Measurements from ENCODE around the gene CBX5. TPM values are rescaled to one million over a fixed set of nuclear protein-coding genes. Genes with fewer than 3 reads are reported as not detected.

Gene CBX5
- total and polyA plus RNA-seq, 9 of the 15 experiments (the other 6 are each of a cell fraction or from before 2014, with no cell fraction given), result 32.6 to 102 (median 59.2) TPM

DNA sequence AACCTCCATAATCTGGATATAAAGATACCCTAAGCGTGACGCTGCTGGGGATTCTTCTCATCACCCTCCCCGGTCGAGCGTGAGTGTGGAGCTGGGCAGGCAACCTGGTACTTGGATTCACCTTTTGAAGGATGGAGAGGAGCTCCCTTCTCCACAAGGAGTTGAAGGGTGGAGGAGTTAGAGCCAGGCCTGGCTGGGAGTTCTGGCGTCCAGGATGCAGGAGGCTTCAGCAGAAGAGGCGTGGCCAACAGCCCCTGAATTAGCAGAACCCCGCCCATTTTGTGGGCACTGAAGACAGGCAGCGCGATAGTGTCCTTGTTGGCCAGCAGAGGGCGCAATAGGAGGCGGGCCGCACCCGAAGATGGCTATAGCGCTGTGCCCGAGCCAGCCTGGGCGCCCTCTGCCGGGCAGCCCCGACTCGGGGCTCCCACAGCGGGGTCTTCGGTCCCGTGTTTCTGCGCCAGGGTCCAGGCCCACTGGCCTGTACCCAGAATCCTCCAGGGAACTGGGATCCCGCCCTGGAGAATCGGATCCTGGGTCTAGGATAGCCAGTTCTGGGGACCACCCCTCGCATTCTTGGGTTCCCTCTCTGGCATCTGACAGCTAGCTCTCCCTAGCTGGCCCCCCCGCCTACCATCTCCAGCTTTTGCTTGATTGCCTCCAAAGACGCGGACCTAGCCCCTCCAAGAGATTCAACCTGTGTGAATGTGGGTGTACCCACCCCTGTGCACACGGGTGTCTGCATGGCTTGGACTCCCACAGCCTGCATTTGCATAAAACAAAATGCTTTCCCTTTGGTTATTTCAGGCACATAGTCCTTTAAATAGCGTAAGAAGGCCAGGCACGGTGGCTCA, 65.1 kb downstream of the CBX5 start (continued):
- TF ChIP-seq, protein P1, sequence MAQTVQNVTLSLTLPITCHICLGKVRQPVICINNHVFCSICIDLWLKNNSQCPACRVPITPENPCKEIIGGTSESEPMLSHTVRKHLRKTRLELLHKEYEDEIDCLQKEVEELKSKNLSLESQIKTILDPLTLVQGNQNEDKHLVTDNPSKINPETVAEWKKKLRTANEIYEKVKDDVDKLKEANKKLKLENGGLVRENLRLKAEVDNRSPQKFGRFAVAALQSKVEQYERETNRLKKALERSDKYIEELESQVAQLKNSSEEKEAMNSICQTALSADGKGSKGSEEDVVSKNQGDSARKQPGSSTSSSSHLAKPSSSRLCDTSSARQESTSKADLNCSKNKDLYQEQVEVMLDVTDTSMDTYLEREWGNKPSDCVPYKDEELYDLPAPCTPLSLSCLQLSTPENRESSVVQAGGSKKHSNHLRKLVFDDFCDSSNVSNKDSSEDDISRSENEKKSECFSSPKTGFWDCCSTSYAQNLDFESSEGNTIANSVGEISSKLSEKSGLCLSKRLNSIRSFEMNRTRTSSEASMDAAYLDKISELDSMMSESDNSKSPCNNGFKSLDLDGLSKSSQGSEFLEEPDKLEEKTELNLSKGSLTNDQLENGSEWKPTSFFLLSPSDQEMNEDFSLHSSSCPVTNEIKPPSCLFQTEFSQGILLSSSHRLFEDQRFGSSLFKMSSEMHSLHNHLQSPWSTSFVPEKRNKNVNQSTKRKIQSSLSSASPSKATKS (CRISPR knock-in tag; IDR thresholded peaks at IDR 0.05), result no peak
- TF ChIP-seq, protein P2, sequence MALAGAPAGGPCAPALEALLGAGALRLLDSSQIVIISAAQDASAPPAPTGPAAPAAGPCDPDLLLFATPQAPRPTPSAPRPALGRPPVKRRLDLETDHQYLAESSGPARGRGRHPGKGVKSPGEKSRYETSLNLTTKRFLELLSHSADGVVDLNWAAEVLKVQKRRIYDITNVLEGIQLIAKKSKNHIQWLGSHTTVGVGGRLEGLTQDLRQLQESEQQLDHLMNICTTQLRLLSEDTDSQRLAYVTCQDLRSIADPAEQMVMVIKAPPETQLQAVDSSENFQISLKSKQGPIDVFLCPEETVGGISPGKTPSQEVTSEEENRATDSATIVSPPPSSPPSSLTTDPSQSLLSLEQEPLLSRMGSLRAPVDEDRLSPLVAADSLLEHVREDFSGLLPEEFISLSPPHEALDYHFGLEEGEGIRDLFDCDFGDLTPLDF (CRISPR knock-in tag; IDR thresholded peaks at IDR 0.05), result peak; percentile 73
- no peak for TF ChIP-seq GTF2A2 (tag; IDR thresholded peaks at IDR 0.05)
- no peak for TF ChIP-seq HNRNPLL (IDR thresholded peaks at IDR 0.05; ENCODE audit: low read depth, low read length, poor library complexity, severe bottlenecking)
- no peak for TF ChIP-seq ZNF75A (CRISPR knock-in tag; IDR thresholded peaks at IDR 0.05)
- no peak for TF ChIP-seq CEBPB (tag; IDR thresholded peaks at IDR 0.05)
- TF ChIP-seq TEAD1 (CRISPR knock-in tag; IDR thresholded peaks at IDR 0.05), result 0 out of 4 replicates have a peak, but pooled peaks of 1 of the 2 experiments have one; percentile 6
- TF ChIP-seq ZFPM2 (CRISPR knock-in tag; IDR thresholded peaks at IDR 0.05), result no peak
- TF ChIP-seq ZNF23 (CRISPR knock-in tag; IDR thresholded peaks at IDR 0.05), result no peak
- peak; percentile 49; the same call in 1 of the 2 replicates for TF ChIP-seq PML (IDR thresholded peaks at IDR 0.05; ENCODE audit: low read length)
- TF ChIP-seq, protein P3, sequence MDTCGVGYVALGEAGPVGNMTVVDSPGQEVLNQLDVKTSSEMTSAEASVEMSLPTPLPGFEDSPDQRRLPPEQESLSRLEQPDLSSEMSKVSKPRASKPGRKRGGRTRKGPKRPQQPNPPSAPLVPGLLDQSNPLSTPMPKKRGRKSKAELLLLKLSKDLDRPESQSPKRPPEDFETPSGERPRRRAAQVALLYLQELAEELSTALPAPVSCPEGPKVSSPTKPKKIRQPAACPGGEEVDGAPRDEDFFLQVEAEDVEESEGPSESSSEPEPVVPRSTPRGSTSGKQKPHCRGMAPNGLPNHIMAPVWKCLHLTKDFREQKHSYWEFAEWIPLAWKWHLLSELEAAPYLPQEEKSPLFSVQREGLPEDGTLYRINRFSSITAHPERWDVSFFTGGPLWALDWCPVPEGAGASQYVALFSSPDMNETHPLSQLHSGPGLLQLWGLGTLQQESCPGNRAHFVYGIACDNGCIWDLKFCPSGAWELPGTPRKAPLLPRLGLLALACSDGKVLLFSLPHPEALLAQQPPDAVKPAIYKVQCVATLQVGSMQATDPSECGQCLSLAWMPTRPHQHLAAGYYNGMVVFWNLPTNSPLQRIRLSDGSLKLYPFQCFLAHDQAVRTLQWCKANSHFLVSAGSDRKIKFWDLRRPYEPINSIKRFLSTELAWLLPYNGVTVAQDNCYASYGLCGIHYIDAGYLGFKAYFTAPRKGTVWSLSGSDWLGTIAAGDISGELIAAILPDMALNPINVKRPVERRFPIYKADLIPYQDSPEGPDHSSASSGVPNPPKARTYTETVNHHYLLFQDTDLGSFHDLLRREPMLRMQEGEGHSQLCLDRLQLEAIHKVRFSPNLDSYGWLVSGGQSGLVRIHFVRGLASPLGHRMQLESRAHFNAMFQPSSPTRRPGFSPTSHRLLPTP (IDR thresholded peaks at IDR 0.05; ENCODE audit: borderline replicate concordance, extremely low read depth, insufficient read length), result no peak
- TF ChIP-seq DACH1 (IDR thresholded peaks at IDR 0.05; ENCODE audit: partially characterized antibody), result peak; percentile 7
- TF ChIP-seq, protein P4, sequence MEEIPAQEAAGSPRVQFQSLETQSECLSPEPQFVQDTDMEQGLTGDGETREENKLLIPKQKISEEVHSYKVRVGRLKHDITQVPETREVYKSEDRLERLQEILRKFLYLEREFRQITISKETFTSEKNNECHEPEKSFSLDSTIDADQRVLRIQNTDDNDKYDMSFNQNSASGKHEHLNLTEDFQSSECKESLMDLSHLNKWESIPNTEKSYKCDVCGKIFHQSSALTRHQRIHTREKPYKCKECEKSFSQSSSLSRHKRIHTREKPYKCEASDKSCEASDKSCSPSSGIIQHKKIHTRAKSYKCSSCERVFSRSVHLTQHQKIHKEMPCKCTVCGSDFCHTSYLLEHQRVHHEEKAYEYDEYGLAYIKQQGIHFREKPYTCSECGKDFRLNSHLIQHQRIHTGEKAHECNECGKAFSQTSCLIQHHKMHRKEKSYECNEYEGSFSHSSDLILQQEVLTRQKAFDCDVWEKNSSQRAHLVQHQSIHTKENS (CRISPR knock-in tag; IDR thresholded peaks at IDR 0.05), result no peak
- TF ChIP-seq, protein P5, sequence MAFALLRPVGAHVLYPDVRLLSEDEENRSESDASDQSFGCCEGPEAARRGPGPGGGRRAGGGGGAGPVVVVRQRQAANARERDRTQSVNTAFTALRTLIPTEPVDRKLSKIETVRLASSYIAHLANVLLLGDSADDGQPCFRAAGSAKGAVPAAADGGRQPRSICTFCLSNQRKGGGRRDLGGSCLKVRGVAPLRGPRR (CRISPR knock-in tag; IDR thresholded peaks at IDR 0.05), result no peak
- peak; percentile 95 for TF ChIP-seq MTA3 (IDR thresholded peaks at IDR 0.05; ENCODE audit: borderline replicate concordance)
- no peak for TF ChIP-seq XRCC4 (IDR thresholded peaks at IDR 0.05; ENCODE audit: extremely low read depth, insufficient read depth, insufficient read length)
- TF ChIP-seq ZNF408 (CRISPR knock-in tag; IDR thresholded peaks at IDR 0.05; ENCODE audit: low read depth), result no peak
- no peak for TF ChIP-seq NFYB (IDR thresholded peaks at IDR 0.05; ENCODE audit: extremely low read depth, insufficient read length)
- TF ChIP-seq KLF6 (CRISPR knock-in tag; IDR thresholded peaks at IDR 0.05; ENCODE audit: borderline replicate concordance), result no peak
- no peak; a peak in 1 of 4 replicates for TF ChIP-seq HDAC1 (IDR thresholded peaks at IDR 0.05)
